ENCODE results near the gene JMJD8. TPM values are rescaled to one million over a fixed set of nuclear protein-coding genes. Genes with fewer than 3 reads are reported as not detected.

JMJD8 gene
- total RNA-seq, 4 donors from 2014 or later, result 73.2 to 114 (median 88.1) TPM

GRCh38 chr16:649631-650030, 34.5 kb downstream of the JMJD8 start:
- intact Hi-C loops (cut with DNase I), result no loop called here

GRCh38 chr16:648781-649589, 35.1 kb downstream of the JMJD8 start, which contains the start of gene WDR90:
Gene WDR90 (plus strand): TSS chr16:649365. CDS start chr16:649417, 52 bp downstream.
- Histone ChIP-seq H3K36me3 (peaks cover 0 to 30% (median 16%) of the 10 kb centered on the region in 4 donors), H3K4me3 (peak within 1 kb of the TSS; percentile 65 to 79 (median 76)), H3K27ac (replicated peaks in 1 of 4) (peak within 1 kb of the TSS; percentile 83 to 92 (median 90)), H3K9me3 (no peaks in the 10 kb centered on the region), H3K27me3 (no peaks in the 10 kb centered on the region), H3K4me1 (peaks cover 44 to 69% (median 55%) of the 10 kb centered on the region in 4 donors)
- peak; percentile 41 for TF ChIP-seq POLR2A (IDR thresholded peaks at IDR 0.05; ENCODE audit: low read depth)
- TF ChIP-seq POLR2AphosphoS5 (IDR thresholded peaks at IDR 0.05), result peak; percentile 89
- peak in 1 of 3 experiments; percentile 23 for TF ChIP-seq CTCF (IDR thresholded peaks at IDR 0.05)
- no peak for TF ChIP-seq EP300 (IDR thresholded peaks at IDR 0.05)
- peak; percentile 96 for DNase-seq (ENCODE audit: extremely low spot score)
- intact Hi-C loops (cut with DNase I), result no loop called here
- 0% methylated on average over 30 of the region's 91 CpGs for WGBS

More at GRCh38 chr16:649631-650030, 34.5 kb downstream of the JMJD8 start:
- TF ChIP-seq POLR2A (IDR thresholded peaks at IDR 0.05; ENCODE audit: low read depth), result no peak
- TF ChIP-seq CTCF (IDR thresholded peaks at IDR 0.05), result no peak
- TF ChIP-seq EP300 (IDR thresholded peaks at IDR 0.05), result no peak
- TF ChIP-seq POLR2AphosphoS5 (IDR thresholded peaks at IDR 0.05), result no peak
- no peak for DNase-seq (ENCODE audit: extremely low spot score)
- no peaks in the 10 kb centered on the region for H3K9me3 ChIP-seq
- peak overlapping the region; percentile 65 to 79 (median 76) for H3K4me3 ChIP-seq
- peaks cover 42 to 62% (median 52%) of the 10 kb centered on the region in 4 donors for H3K4me1 ChIP-seq
- H3K27me3 ChIP-seq, result no peaks in the 10 kb centered on the region
- peaks cover 0 to 32% (median 16%) of the 10 kb centered on the region in 4 donors for H3K36me3 ChIP-seq
- 11% methylated on average over 23 of the region's 44 CpGs for whole genome bisulfite sequencing
- peak overlapping the region; percentile 83 to 92 (median 90) for H3K27ac ChIP-seq (replicated peaks in 1 of 4)

- 43% methylated on average over 8 of the region's 24 CpGs for WGBS
- TF ChIP-seq EP300 (IDR thresholded peaks at IDR 0.05) (no peak), POLR2AphosphoS5 (IDR thresholded peaks at IDR 0.05) (no peak), POLR2A (IDR thresholded peaks at IDR 0.05; ENCODE audit: low read depth) (no peak), CTCF (IDR thresholded peaks at IDR 0.05) (peak; percentile 8 to 28 (median 9))
- Histone ChIP-seq H3K9me3 (no peaks in the 10 kb centered on the region), H3K4me3 (peak overlapping the region; percentile 65 to 79 (median 76)), H3K27ac (replicated peaks in 1 of 4) (peak overlapping the region; percentile 83 to 92 (median 90)), H3K36me3 (peaks cover 0 to 23% (median 12%) of the 10 kb centered on the region in 4 donors), H3K4me1 (peaks cover 46 to 76% (median 63%) of the 10 kb centered on the region in 4 donors), H3K27me3 (no peaks in the 10 kb centered on the region)
- intact Hi-C loops (cut with DNase I), result no loop called here
- DNase-seq (ENCODE audit: extremely low spot score), result no peak
Measured at GRCh38 chr16:648071-648780, 35.9 kb downstream of the JMJD8 start.

- Histone ChIP-seq H3K27me3 (no peaks in the 10 kb centered on the region), H3K4me3 (no peak overlapping the region), H3K4me1 (peaks cover 54 to 85% (median 72%) of the 10 kb centered on the region in 4 donors), H3K27ac (replicated peaks in 1 of 4) (peak overlapping the region in 3 of 4 donors; percentile 49 to 92 (median 91)), H3K36me3 (peaks cover 0 to 14% (median 7%) of the 10 kb centered on the region in 4 donors), H3K9me3 (no peaks in the 10 kb centered on the region)
- WGBS, result 87% methylated on average over 15 of the region's 25 CpGs
- TF ChIP-seq CTCF (IDR thresholded peaks at IDR 0.05) (no peak), EP300 (IDR thresholded peaks at IDR 0.05) (no peak), POLR2AphosphoS5 (IDR thresholded peaks at IDR 0.05) (no peak), POLR2A (IDR thresholded peaks at IDR 0.05; ENCODE audit: low read depth) (no peak)
- DNase-seq (ENCODE audit: extremely low spot score), result no peak
- intact Hi-C loops (cut with DNase I), result no loop called here
Measured at GRCh38 chr16:647173-647902, 36.8 kb downstream of the JMJD8 start.

Measured in esophagus muscularis mucosa (tissue), 4 donors.